ENCODE measurements around the gene KPNB1.

The KPNB1 gene

GRCh38 chr17:47705536-47706530 lies 56.1 kb downstream of the KPNB1 start:
- ChIA-PET POLR2A (no interaction called here), CTCF (interaction anchor here (0.8 to 5.6 kb wide), 7 partner anchors 8 to 42 kb away, joined by 3 to 36 read pairs (median 4); partner anchors contain the start of gene TBX21)

GRCh38 chr17:47707056-47707804 lies 57.5 kb downstream of the KPNB1 start:
- ChIA-PET POLR2A (interaction anchor here (0.7 kb wide), 1 partner anchor 468 kb away, joined by 5 read pairs; no protein-coding TSS in a partner anchor), CTCF (interaction anchor here (0.8 to 6.6 kb wide), 8 partner anchors 8 to 183 kb away, joined by 3 to 63 read pairs (median 6); partner anchors contain the start of gene TBX21)
- no peak for DNase-seq (ENCODE audit: extremely low spot score)
- no peak for TF ChIP-seq CTCF (IDR thresholded peaks at IDR 0.05; ENCODE audit: control extremely low read depth, extremely low read depth, low read depth, missing control alignments)

More at GRCh38 chr17:47705536-47706530, 56.1 kb downstream of the KPNB1 start:
- DNase-seq (ENCODE audit: extremely low spot score) = no peak
- no peak for TF ChIP-seq CTCF (IDR thresholded peaks at IDR 0.05; ENCODE audit: control extremely low read depth, extremely low read depth, low read depth, missing control alignments)

GRCh38 chr17:47707884-47708283 lies 58.2 kb downstream of the KPNB1 start:
- no peak for DNase-seq (ENCODE audit: extremely low spot score)
- ChIA-PET POLR2A (no interaction called here), CTCF (interaction anchor here (0.8 to 6.6 kb wide), 6 partner anchors 8 to 182 kb away, joined by 3 to 63 read pairs (median 10); partner anchors contain the start of gene TBX21)
- no peak for TF ChIP-seq CTCF (IDR thresholded peaks at IDR 0.05; ENCODE audit: control extremely low read depth, extremely low read depth, low read depth, missing control alignments)

GRCh38 chr17:47708312-47708863 lies 58.7 kb downstream of the KPNB1 start:
- no peak for TF ChIP-seq CTCF (IDR thresholded peaks at IDR 0.05; ENCODE audit: control extremely low read depth, extremely low read depth, low read depth, missing control alignments)
- POLR2A ChIA-PET = no interaction called here
- CTCF ChIA-PET = interaction anchor here (0.8 to 6.6 kb wide), 6 partner anchors 8 to 181 kb away, joined by 3 to 63 read pairs (median 10); partner anchors contain the start of gene TBX21
- no peak for DNase-seq (ENCODE audit: extremely low spot score)

GRCh38 chr17:47708864-47709541 lies 59.3 kb downstream of the KPNB1 start:
- ChIA-PET CTCF (interaction anchor here (1.4 to 6.6 kb wide), 2 partner anchors 10 to 24 kb away, joined by 5 to 63 read pairs; partner anchors contain the start of gene TBX21), POLR2A (no interaction called here)
- no peak for TF ChIP-seq CTCF (IDR thresholded peaks at IDR 0.05; ENCODE audit: control extremely low read depth, extremely low read depth, low read depth, missing control alignments)
- no peak for DNase-seq (ENCODE audit: extremely low spot score)

Measured in GM10248 (cell line).